ENCODE results near the gene PCBP3. TPM values are rescaled to one million over a fixed set of nuclear protein-coding genes. Genes with fewer than 3 reads are reported as not detected.

The PCBP3 gene
- total RNA-seq, 1 donor from 2014 or later, result 4.6 TPM

DNA sequence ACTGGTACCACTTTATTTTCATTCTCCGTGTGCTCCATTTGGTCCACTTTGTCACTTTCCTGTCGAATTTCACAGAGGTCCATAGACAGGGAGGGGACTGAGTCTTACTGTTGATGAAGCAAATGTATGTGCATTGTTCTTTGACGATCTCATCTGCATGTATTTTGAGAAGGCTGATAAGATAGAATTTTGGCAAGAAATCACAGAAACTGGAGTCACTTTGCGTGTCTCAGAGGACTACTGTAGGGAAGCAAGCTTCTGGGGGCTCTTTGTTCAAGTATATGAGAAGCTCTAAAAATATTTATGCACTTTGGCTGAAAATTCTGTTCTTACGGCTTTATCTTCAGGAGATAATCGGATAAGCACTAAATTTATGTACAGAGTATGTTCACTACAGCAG, 78.1 kb downstream of the PCBP3 start:
- Histone ChIP-seq H2AFZ (replicated peaks) (no peak overlapping the region), H4K20me1 (ENCODE audit: low read depth) (no peaks in the 10 kb centered on the region), H3K27me3 (no peaks in the 10 kb centered on the region), H3K4me3 (no peak overlapping the region), H3K4me1 (peaks cover 4% of the 10 kb centered on the region), H3F3A (ENCODE audit: low read depth) (no peaks in the 10 kb centered on the region), H3K9ac (no peak overlapping the region), H3K36me3 (no peaks in the 10 kb centered on the region), H3K27ac (no peak overlapping the region), H3K4me2 (no peak overlapping the region), H3K79me2 (ENCODE audit: low read depth) (no peaks in the 10 kb centered on the region), H3K9me3 (ENCODE audit: low read depth) (no peaks in the 10 kb centered on the region)
- Mint-ChIP-seq H3K4me3 (no peak overlapping the region), H3K27ac (no peak overlapping the region), H3K9me3 (no peaks in the 10 kb centered on the region), H3K4me1 (peaks cover 15% of the 10 kb centered on the region), H3K36me3 (no peaks in the 10 kb centered on the region), H3K27me3 (ENCODE audit: insufficient read depth, low read depth) (no peaks in the 10 kb centered on the region)
- no peak for TF ChIP-seq EZH2 (IDR thresholded peaks at IDR 0.05)
- no peak for TF ChIP-seq EZH2phosphoT487 (IDR thresholded peaks at IDR 0.05)
- TF ChIP-seq, protein P1, sequence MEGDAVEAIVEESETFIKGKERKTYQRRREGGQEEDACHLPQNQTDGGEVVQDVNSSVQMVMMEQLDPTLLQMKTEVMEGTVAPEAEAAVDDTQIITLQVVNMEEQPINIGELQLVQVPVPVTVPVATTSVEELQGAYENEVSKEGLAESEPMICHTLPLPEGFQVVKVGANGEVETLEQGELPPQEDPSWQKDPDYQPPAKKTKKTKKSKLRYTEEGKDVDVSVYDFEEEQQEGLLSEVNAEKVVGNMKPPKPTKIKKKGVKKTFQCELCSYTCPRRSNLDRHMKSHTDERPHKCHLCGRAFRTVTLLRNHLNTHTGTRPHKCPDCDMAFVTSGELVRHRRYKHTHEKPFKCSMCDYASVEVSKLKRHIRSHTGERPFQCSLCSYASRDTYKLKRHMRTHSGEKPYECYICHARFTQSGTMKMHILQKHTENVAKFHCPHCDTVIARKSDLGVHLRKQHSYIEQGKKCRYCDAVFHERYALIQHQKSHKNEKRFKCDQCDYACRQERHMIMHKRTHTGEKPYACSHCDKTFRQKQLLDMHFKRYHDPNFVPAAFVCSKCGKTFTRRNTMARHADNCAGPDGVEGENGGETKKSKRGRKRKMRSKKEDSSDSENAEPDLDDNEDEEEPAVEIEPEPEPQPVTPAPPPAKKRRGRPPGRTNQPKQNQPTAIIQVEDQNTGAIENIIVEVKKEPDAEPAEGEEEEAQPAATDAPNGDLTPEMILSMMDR (IDR thresholded peaks at IDR 0.05), result no peak
- no peak for DNase-seq (ENCODE audit: low spot score)

DNA sequence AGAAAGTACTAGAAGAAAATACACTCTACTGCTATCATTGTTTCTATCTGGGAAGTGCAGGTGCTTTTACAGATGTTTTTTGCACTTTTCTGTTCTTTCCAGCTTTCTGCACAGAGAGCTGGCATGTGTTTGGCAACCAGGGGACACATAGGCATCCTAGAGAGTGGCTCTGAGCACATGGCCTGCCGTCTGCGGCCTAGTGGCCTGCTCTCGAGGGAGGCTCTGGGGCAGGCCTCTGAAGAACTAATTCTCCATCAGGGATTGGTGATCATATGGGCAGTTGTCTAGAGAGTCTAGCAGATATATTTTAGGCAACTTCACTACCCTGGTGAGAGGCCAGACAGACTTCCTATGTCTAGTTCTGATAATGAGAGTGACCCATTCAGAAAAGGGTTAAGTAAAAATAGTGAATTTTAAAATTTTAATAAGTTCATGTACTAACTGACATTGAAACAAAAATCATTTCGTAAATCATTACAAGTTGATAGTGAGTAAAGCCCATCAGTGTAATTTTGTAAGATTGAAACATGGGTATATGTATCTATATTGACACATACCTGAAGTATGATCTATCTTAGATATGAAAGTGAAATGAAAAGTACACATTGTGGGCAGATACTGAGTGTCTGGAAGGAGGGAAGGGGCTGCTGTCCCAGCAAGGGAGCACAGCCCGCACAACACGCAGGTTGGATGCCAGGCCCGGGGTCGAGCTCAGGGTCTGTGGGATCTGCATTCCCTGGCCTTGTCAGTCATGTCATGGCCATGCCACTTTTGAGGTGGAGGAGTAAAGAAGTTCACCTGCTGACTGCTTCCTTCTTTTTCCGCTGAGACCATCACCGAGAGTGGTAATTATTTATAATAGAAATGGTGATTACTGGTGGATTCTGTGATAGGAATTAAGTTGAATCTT, 79.8 kb downstream of the PCBP3 start:
- TF ChIP-seq EZH2 (IDR thresholded peaks at IDR 0.05) (no peak), EZH2phosphoT487 (IDR thresholded peaks at IDR 0.05) (no peak)
- TF ChIP-seq, protein P1 (IDR thresholded peaks at IDR 0.05), result no peak
- H3K4me1 Mint-ChIP-seq, result peaks cover 15% of the 10 kb centered on the region
- H3K27me3 Mint-ChIP-seq (ENCODE audit: insufficient read depth, low read depth), result no peaks in the 10 kb centered on the region
- Histone ChIP-seq H3F3A (ENCODE audit: low read depth) (no peaks in the 10 kb centered on the region), H3K36me3 (no peaks in the 10 kb centered on the region), H2AFZ (replicated peaks) (no peak overlapping the region), H3K27me3 (no peaks in the 10 kb centered on the region), H4K20me1 (ENCODE audit: low read depth) (no peaks in the 10 kb centered on the region), H3K4me3 (no peak overlapping the region), H3K27ac (no peak overlapping the region), H3K4me1 (peaks cover 4% of the 10 kb centered on the region), H3K9ac (no peak overlapping the region), H3K79me2 (ENCODE audit: low read depth) (no peaks in the 10 kb centered on the region), H3K4me2 (no peak overlapping the region), H3K9me3 (ENCODE audit: low read depth) (no peaks in the 10 kb centered on the region)
- no peaks in the 10 kb centered on the region for H3K36me3 Mint-ChIP-seq
- H3K4me3 Mint-ChIP-seq, result no peak overlapping the region
- no peak overlapping the region for H3K27ac Mint-ChIP-seq
- no peak for DNase-seq (ENCODE audit: low spot score)
- no peaks in the 10 kb centered on the region for H3K9me3 Mint-ChIP-seq

DNA sequence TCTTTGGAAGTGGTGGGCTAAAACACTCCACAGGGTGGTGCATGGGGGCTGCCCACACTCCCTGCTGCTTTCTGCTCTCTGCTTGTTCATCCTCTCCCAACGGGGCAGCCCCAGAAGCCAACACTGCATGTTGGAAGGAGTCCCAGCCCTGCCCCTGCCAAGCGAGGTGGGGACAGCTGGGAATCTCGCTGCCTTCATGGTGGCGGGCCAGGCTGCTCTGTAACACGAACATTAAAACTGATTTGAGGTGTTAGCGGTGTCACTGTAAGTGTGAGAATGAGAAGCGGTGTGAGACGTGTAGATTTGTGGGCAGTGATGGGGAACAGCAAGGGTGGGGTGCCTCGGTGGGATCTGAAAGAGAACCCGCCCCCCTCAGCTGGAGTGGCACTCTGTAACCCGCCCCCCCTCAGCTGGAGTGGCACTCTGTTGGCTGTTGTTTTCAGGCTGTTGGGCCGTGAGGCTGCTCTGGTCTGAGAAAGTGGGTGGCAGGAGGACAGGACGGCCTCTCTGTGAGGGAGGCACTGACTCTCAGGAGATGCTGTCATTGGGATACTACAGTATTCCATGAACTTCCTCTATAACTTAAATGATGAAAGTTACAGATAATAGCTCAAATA, 80.9 kb downstream of the PCBP3 start:
- TF ChIP-seq, protein P1 (IDR thresholded peaks at IDR 0.05), result no peak
- TF ChIP-seq EZH2 (IDR thresholded peaks at IDR 0.05) (no peak), EZH2phosphoT487 (IDR thresholded peaks at IDR 0.05) (no peak)

More for the DNA sequence above, 80.9 kb downstream of the PCBP3 start:
- Histone ChIP-seq H3K27me3 (no peaks in the 10 kb centered on the region), H2AFZ (replicated peaks) (no peak overlapping the region), H3K4me2 (no peak overlapping the region), H3K4me1 (peaks cover 4% of the 10 kb centered on the region), H3F3A (ENCODE audit: low read depth) (no peaks in the 10 kb centered on the region), H3K9me3 (ENCODE audit: low read depth) (no peaks in the 10 kb centered on the region), H4K20me1 (ENCODE audit: low read depth) (no peaks in the 10 kb centered on the region), H3K4me3 (no peak overlapping the region), H3K27ac (no peak overlapping the region), H3K79me2 (ENCODE audit: low read depth) (no peaks in the 10 kb centered on the region), H3K36me3 (no peaks in the 10 kb centered on the region), H3K9ac (no peak overlapping the region)
- Mint-ChIP-seq H3K4me3 (no peak overlapping the region), H3K27me3 (ENCODE audit: insufficient read depth, low read depth) (no peaks in the 10 kb centered on the region), H3K27ac (no peak overlapping the region), H3K4me1 (peaks cover 15% of the 10 kb centered on the region), H3K9me3 (no peaks in the 10 kb centered on the region), H3K36me3 (no peaks in the 10 kb centered on the region)
- DNase-seq (ENCODE audit: low spot score), result no peak
